Parathyroid adenoma (tissue), 2 donors: ENCODE data around the gene RNF223.

Source experiments
- H2AFZ ChIP-seq: fragments of 300-600 bp; sonication (generic); one replicate; pipeline ENCODE4 v1.7.0; 2017; ENCODE audit warnings: antibody characterized with exemption, mild to moderate bottlenecking
- H3K27ac ChIP-seq: fragments of 300-600 bp; sonication (generic); one replicate; pipeline ENCODE4 v1.7.0; 2017
- H3K27me3 ChIP-seq: fragments of 300-600 bp; sonication (generic); one replicate; pipeline ENCODE4 v1.7.0; 2017; ENCODE audit warnings: low read length; ENCODE audit not compliant: control insufficient read depth, insufficient read depth
- H3K36me3 ChIP-seq: fragments of 300-600 bp; sonication (generic); one replicate; pipeline ENCODE4 v1.7.0; 2017; ENCODE audit warnings: low read length; ENCODE audit not compliant: control insufficient read depth, insufficient read depth
- H3K4me1 ChIP-seq: fragments of 300-600 bp; sonication (generic); one replicate; pipeline ENCODE4 v1.7.0; 2017; ENCODE audit warnings: control low read depth
- H3K4me2 ChIP-seq: fragments of 300-600 bp; sonication (generic); one replicate; pipeline ENCODE4 v1.7.0; 2017; ENCODE audit warnings: low read length
- H3K4me3 ChIP-seq: fragments of 300-600 bp; sonication (generic); one replicate; pipeline ENCODE4 v1.7.0; 2017; ENCODE audit warnings: low read depth, low read length
- H3K79me2 ChIP-seq: fragments of 300-600 bp; sonication (generic); one replicate; pipeline ENCODE4 v1.7.0; 2017; ENCODE audit warnings: control low read depth
- H3K9ac ChIP-seq: fragments of 300-600 bp; sonication (generic); one replicate; pipeline ENCODE4 v1.7.0; 2017; ENCODE audit warnings: mild to moderate bottlenecking
- H3K9me3 ChIP-seq: fragments of 300-600 bp; sonication (generic); one replicate; pipeline ENCODE4 v1.7.0; 2017; ENCODE audit warnings: low read length; ENCODE audit not compliant: control insufficient read depth
- TF ChIP-seq, protein P1 (sequence below): fragments of 300-600 bp; sonication (generic); IDR thresholded peaks from one replicate; pipeline ENCODE4 v1.7.0; 2017; ENCODE audit warnings: antibody characterized with exemption, mild to moderate bottlenecking
- donor health status: primary hyperparathyroidism.

RNF223 gene

DNA sequence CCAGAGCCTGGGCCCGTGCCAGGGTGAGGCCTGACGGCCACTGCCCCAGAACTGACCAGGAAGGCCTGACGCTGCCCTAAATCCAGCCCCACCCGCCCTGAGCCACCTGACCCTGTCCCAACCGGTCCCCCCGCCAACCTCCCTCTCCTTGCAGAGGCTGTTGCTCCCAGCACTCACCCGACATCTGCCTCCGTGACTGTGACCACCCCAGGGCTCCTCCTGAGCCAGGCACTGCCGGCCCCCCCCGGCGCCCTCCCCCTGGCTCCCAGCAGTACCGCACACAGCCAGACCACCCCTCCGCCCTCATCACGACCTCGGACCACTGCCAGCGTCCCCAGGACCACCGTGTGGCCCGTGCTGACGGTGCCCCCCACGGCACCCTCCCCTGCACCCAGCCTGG, 27.9 kb downstream of the RNF223 start:
- Histone ChIP-seq H3K27me3 (no peaks in the 10 kb centered on the region), H3K79me2 (no peaks in the 10 kb centered on the region), H3K4me3 (no peak overlapping the region), H3K9me3 (no peaks in the 10 kb centered on the region), H2AFZ (no peak overlapping the region), H3K27ac (no peak overlapping the region), H3K4me2 (no peak overlapping the region), H3K4me1 (no peaks in the 10 kb centered on the region), H3K36me3 (no peaks in the 10 kb centered on the region), H3K9ac (no peak overlapping the region)
- TF ChIP-seq, protein P1, sequence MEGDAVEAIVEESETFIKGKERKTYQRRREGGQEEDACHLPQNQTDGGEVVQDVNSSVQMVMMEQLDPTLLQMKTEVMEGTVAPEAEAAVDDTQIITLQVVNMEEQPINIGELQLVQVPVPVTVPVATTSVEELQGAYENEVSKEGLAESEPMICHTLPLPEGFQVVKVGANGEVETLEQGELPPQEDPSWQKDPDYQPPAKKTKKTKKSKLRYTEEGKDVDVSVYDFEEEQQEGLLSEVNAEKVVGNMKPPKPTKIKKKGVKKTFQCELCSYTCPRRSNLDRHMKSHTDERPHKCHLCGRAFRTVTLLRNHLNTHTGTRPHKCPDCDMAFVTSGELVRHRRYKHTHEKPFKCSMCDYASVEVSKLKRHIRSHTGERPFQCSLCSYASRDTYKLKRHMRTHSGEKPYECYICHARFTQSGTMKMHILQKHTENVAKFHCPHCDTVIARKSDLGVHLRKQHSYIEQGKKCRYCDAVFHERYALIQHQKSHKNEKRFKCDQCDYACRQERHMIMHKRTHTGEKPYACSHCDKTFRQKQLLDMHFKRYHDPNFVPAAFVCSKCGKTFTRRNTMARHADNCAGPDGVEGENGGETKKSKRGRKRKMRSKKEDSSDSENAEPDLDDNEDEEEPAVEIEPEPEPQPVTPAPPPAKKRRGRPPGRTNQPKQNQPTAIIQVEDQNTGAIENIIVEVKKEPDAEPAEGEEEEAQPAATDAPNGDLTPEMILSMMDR, result no peak

DNA sequence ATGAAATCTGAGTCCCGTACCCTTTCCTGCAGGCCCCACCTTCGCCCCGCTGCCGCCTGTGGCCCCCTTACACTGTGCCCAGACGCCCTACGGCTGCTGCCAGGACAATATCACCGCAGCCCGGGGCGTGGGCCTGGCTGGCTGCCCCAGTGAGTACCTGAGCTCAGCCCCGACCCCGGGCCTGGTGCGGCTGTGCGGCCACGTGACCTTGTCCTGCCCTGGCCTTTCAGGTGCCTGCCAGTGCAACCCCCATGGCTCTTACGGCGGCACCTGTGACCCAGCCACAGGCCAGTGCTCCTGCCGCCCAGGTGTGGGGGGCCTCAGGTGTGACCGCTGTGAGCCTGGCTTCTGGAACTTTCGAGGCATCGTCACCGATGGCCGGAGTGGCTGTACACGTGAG, 29.0 kb downstream of the RNF223 start:
- Histone ChIP-seq H3K4me3 (no peak overlapping the region), H3K36me3 (no peaks in the 10 kb centered on the region), H3K27me3 (no peaks in the 10 kb centered on the region)

DNA sequence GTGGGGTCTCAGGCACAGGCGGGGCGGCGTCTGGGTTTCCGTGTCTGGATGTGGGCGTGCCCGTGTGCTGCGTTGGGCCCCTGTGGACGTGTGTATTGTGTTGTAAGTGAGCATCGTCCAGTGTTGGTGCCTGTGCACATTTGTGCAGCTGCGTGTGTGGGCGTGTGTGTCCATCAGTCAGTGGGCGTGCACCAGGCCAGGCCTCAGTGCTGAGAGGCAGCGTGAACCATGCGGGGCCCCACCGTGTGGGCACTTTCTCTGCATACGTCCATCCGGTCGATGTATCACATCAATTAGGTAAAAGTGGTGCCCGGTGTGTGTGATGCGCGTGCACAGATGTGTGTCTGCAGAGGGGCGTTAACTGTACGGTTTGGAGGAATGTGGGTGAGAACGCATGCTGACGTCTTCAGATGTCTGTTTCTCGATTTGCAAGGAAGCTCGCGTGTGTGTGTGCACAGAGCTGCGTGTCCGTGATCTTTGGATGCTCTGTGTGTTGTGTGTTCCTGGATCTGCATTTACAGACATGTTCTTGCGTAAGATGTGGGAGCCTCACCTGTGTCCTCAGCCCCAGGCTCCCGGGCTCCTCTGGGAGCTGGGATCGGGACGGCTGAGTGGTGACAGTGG, 29.5 kb downstream of the RNF223 start:
- no peaks in the 10 kb centered on the region for H3K9me3 ChIP-seq
- H3K27me3 ChIP-seq, result no peaks in the 10 kb centered on the region
- H3K36me3 ChIP-seq, result no peaks in the 10 kb centered on the region
- H3K79me2 ChIP-seq, result no peaks in the 10 kb centered on the region
- H2AFZ ChIP-seq, result no peak overlapping the region
- H3K27ac ChIP-seq, result no peak overlapping the region
- H3K9ac ChIP-seq, result no peak overlapping the region
- TF ChIP-seq, protein P1, result no peak
- H3K4me3 ChIP-seq, result no peak overlapping the region
- H3K4me1 ChIP-seq, result peaks cover 3% of the 10 kb centered on the region
- H3K4me2 ChIP-seq, result no peak overlapping the region

More for the DNA sequence above, 29.0 kb downstream of the RNF223 start:
- H3K9ac ChIP-seq, result no peak overlapping the region
- TF ChIP-seq, protein P1, result no peak
- H3K79me2 ChIP-seq, result no peaks in the 10 kb centered on the region
- no peaks in the 10 kb centered on the region for H3K9me3 ChIP-seq
- no peak overlapping the region for H2AFZ ChIP-seq
- peaks cover under 1% of the 10 kb centered on the region for H3K4me1 ChIP-seq
- H3K4me2 ChIP-seq, result no peak overlapping the region
- H3K27ac ChIP-seq, result no peak overlapping the region

DNA sequence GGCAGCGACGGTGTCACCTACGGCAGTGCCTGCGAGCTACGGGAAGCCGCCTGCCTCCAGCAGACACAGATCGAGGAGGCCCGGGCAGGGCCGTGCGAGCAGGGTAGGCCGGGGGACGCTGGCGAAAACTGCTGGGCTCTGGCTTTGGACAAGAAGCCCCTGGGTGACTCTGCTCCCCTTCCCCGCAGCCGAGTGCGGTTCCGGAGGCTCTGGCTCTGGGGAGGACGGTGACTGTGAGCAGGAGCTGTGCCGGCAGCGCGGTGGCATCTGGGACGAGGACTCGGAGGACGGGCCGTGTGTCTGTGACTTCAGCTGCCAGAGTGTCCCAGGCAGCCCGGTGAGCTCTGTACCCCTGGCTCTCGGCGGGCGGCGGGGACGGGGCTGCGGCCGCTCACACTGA, 30.2 kb downstream of the RNF223 start:
- no peak overlapping the region for H3K4me2 ChIP-seq
- no peaks in the 10 kb centered on the region for H3K27me3 ChIP-seq
- no peaks in the 10 kb centered on the region for H3K9me3 ChIP-seq
- no peaks in the 10 kb centered on the region for H3K79me2 ChIP-seq
- H3K27ac ChIP-seq, result no peak overlapping the region
- no peak overlapping the region for H3K4me3 ChIP-seq
- H3K4me1 ChIP-seq, result peaks cover 3% of the 10 kb centered on the region
- TF ChIP-seq, protein P1, result no peak
- no peaks in the 10 kb centered on the region for H3K36me3 ChIP-seq
- no peak overlapping the region for H2AFZ ChIP-seq
- H3K9ac ChIP-seq, result no peak overlapping the region

DNA sequence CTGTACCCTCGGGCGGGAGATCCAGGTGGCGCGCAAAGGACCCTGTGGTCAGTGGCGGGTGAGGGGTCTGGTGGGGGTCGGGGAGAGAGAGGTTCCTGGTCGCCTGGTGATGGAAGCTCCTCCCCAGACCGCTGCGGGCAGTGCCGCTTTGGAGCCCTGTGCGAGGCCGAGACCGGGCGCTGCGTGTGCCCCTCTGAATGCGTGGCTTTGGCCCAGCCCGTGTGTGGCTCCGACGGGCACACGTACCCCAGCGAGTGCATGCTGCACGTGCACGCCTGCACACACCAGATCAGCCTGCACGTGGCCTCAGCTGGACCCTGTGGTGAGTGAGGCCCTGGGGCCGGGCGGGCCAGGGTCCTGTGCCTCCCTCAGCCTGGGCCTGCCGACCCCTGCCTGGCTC, 30.7 kb downstream of the RNF223 start:
- Histone ChIP-seq H3K4me3 (no peak overlapping the region), H3K4me2 (no peak overlapping the region), H3K27ac (no peak overlapping the region), H3K27me3 (no peaks in the 10 kb centered on the region), H3K4me1 (peaks cover 3% of the 10 kb centered on the region), H3K9me3 (no peaks in the 10 kb centered on the region), H3K36me3 (no peaks in the 10 kb centered on the region), H3K9ac (no peak overlapping the region), H2AFZ (no peak overlapping the region), H3K79me2 (no peaks in the 10 kb centered on the region)
- TF ChIP-seq, protein P1, result no peak
